GM19467 (cell line): Measurements from ENCODE around the gene OTOF.

Experiments used
- ATAC-seq: cut with Tn5 transposase; IDR thresholded peaks from one replicate; pipeline ENCODE4 v1.9.1; 2021; ENCODE audit warnings: mild to moderate bottlenecking, moderate library complexity; ENCODE audit not compliant: unreplicated experiment

OTOF gene

DNA sequence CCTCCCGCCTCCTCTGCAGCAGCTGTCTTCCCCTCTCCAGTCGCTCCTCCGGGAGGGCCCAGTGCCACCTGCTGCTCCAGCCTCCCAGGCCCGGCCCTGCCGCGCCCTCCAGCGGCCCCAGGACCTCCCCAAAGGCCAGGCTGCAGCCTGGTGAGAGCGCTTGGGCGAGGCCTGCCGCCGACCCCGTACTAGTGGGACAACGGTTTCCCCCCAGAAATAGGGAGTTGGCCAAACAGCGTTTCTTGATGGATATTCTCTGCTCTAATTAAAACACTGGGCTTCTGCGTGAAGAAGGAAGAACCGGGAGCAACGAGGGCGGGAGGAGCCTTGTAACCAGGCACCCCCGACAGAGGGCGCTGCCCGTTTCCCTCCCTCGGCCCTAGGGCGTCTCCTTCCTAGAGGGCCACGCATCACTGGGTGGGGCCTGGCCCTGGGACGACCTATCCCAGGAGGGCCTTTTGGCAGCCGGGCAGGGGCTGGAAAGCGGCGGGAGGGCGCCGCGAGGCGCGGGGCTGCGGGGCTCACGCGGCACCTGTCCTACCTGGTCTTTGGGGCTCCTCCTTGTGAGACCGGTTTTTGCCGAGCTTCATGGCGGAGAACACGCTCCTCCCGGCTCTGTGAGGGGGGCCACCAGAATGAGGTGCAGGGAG lies 25.4 kb upstream of the OTOF start:
- no peak for ATAC-seq

DNA sequence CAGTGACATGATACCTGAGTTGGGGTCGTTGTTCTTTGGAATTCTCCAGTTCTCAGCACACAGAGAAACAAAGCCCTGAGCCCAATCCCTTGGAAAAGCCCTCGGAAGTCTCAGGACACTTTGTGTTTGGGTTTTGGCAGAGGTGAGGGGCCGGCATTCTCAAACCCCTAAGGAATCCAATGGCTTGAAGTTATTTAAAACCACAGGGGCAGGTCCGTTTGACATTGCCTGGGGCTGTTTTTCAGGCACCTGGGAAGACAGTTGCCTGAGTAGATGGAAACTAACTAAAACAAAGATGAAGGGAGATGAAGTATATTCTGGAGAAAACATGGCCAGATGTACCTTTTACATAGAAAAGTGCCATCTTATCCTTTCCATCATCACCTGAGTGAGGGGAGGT lies 22.5 kb upstream of the OTOF start:
- ATAC-seq, result no peak

DNA sequence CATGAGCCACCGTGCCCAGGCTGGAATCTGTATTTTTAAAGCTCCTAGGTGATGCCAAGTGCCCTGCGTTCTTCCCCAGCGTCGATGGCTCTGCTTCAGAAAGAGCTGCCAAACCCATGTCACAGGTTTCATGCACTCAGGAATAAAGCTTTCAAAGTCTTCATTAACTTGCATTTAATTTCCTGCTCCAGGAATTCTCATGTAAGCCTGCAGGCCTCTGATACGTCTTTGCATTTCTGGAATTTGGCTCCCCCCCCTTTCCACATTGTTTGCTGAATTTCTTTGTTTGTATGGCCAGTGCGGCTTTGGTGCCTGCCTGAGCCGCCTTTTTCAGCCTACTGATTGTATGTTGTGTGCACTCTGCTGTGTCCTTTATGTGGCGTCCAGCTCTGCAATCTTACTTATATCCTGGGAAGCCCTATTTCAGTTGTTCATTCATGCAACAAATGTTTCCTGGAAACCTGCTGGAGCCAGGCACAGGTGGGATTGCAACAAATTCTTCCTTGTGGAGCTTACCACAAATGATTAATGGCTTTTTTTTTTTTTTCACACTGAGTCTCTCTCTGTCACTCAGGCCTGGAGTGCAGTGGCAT lies 17.9 kb upstream of the OTOF start:
- no peak for ATAC-seq

DNA sequence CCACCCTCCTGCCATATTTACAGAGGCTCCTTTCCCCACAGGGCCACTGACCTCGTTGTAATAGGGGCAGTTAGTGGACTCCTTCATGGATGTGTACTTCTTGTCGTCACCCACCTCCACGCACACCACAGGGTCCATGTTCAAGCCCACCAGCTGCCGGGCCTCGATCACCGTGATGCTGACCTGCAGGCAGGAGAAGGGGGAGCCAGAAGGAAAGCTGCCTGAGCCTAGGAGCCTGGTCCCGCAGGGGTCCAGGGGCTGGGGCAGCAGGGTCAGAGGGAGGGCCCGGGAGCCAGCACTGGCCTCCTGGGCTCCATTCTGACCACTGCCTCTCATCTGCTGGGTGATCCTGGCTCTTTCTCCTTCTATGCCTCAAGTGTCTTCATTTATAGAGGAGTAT lies 17.0 kb upstream of the OTOF start:
- no peak for ATAC-seq

DNA sequence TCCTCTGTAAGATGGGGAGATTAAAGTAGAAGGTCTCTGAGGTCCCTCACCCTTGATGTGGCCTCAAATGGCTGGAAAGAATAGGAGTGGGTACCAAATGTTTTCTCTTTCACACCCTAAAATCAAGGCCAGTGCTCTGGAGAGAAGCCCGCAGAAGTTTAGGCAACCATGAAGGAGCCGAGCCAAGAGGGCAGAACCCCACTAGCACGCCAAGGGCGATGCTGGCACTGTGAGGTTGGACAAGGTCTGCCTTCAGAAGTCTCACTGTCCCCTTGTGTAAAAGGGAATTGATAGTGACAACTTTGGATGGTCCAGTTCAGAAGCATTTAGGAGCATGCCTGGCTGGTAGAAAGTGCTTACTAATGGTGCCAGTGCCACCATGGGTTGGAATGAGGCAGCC lies 16.3 kb upstream of the OTOF start:
- no peak for ATAC-seq

DNA sequence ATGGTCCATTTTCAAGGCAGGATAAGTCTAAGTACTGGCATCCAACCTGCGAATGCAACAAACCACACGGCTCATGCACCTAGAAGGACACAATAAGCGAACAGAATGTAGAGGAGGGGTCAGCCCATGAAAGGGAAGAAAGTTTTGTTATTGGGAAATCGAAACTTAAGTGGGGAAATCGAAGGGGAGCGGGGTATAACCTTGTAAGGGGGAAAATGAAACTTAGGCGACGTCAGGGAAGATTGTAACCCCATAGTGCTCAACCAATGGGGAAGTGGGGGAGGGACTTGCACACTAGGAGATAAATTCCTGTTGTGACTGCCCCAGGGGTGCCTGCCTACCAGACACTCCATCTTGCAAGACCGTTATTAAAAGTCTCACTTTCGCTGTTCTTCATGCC lies 15.6 kb upstream of the OTOF start:
- ATAC-seq, result no peak

DNA sequence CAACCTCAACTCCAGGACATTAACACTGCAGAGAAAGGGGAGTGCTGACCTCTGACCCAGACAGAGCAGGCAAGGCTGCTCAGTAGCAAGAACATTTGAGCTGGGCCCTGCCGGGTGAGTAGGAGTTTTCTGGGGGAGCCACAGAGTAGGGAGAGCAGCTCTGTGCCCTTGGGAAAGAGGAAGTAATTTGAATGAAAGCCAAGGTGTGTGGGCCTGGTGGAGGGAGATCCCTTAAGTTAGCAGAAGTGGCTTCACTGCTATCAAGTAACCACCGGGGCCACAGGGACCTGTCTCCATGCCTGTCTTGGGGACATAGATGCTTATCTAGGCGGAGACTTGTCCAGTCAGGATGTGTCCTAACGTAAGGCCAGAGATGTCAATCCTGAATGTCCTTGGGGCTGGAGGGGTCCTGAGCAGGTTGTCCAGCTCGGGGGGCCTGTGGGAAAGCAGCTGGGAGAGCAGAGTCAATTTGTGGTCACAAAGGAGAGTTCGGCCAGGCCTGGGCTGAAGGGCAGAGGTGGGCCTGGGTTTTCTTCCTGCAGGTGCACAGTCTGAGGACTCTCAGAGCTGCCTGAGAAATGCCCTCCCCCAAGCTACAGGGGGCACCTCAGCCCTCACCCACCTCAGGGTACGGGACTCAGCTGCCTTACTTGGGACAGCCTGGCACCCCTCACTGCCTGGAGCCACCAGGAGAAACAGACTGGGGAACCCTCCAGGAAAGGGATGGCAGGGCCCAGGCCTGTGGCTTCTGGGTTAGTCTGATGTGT lies 15.0 kb upstream of the OTOF start:
- no peak for ATAC-seq

DNA sequence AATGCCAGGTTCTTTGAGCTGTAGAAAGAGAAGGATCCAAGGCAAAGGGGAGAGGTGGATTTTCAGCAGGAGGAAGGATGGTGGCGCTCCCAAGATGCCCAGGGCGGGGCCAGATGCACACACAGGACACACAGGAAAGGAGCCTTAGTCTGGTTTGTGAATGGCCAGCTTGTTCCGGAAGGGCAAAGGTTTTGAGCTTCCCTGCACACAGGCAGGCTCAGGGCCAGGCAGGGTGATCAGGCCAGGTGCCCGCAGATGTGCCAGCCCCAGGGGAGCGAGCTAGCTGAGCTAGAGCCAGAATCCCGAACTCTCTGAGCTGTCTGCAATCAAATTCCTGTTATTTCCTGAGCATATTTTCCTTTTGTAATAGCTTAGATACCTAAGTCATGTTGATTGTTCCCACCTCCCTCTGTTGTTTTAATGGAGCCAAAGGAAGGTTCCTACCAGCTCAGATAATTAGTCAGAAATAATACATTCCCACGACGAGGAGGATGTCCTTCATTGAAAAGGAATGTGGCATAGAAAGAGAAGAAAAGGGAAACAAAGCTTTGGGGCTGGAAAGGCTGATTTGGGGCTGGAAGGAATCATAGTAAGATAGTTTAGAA lies 13.7 kb upstream of the OTOF start:
- ATAC-seq, result no peak

DNA sequence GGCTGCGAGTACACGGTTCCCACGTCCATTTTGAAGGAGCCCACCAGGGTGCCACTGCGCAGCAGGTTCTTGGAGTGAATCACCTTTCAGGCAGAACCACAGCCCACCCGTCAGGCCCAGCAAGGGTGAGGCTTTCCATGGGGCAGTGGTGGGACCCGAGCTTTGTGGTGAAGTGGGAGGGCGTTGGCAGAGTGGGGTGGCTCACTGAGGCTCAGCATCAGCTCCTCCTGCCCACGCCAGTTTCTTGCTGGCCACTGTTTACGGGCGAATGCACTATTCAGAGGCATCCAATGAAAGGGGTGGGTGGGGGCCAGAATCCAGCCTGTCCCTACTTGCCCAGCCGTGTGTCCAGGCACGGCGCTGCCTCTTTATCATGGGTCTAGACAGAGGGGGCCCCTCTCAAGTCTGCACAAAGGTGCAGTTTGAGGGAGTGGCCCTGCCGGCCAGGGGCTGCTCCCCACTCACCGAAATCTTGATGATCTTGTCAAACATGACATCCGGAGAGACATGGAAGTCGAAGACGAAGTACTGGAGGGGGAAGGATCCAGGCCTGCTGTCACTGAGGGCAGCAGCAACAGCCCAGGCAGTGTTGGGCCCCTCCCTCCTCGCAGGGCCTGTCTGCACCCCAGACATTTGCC lies 11.4 kb upstream of the OTOF start:
- ATAC-seq, result no peak

DNA sequence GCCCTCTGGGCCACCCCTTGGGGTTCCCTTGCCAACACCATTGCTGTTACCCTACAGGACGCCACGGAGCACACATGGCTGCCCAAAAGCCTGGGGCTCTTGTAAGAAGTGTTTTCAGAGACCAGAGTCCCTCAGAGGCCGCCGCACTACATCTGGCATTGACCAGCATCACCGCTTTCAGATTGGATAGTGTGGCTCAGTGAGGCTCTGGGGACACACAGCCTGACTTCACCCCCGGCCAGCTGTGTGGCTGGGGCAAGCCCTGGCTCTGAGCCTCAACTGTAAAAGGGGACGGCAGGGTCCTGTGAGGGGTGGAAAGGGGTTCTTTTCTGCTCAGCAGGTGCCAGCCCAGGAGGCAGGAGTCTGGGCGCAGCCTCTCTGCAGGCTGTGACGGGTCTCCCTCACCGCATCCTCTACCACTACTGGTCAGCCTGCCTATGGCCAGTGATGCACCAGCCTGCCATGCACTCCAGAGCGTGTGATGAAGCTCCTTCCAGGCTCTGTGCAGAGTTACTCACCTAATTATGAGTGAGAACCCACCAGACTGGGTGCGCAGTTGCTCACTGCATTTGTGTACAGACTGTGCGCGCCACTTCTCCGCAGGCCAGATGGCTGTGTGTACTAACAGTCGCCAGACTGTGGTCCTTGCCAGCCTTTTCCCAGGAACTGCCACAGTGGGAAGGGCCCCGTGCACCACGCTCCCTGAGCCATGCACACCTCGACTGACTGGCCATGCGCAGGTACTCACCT lies 10.7 kb upstream of the OTOF start:
- ATAC-seq, result no peak

DNA sequence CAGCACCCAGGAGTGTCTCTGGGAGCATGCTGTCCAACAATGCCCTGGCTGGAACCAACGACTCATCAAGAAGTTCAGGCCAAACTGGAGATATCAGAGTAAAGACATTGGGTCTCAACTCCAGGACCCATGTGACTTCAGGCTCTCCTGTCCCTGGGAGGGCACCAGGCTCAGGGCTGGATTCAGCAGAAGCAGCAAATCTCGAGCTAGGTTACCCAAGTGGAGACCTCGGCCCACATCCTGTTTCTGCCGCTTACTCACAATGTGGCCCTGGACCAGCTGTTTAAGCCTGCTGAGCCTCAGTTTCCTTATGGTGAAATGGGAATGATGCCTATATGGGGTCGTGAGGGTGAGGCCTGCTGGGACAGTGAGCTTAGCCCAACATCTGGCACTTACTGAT lies 9.3 kb upstream of the OTOF start:
- ATAC-seq, result no peak

DNA sequence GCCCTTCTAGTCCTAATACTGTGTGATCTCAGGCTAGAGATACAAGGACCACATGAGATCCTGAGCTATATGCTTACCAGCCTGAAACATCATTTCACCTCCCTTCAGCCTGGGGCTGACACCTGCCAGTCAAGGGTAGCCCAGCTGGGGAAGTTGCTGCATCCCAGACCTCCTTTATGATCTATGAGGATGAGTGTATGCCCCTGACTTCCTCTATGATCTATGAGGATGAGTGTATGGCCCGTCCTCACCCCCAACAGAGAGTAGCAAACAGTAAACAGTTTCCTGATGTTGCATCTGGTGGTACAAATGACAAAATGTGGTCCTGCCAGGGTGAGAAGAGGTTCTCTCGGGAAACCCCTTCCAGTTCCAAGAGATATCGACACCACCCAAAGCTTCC lies 8.9 kb upstream of the OTOF start:
- ATAC-seq, result no peak

DNA sequence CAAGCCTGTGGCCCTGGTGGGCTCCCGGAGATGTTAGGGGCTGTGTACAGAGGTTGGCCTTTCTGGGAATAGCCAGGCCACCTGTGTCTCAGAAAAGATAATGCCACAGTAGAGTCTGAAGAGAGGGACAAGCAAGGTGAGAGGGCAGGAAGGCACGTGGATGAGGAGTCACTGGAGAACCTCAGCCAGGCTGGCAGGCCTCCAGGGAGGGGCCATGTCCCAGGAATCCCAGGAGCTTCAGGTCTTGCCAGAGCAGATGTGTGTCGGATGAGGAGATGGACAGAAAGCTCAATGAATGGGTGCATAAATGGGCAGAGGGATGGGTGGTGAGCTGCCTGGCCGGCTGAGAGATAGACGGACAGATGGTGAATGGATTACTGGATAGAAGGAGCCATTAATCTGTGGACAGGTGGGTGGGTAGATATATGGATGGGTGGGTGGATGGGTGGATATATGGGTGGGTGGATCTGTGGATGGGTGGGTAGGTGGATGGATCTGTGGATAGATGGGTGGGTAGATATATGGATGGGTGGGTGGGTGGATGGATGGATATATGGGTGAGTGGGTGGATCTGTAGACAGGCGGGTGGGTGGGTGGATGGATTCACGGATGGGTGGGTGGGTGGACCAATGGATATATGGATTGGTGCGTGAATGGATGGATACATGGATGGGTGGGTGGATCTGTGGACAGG lies 7.9 kb upstream of the OTOF start:
- ATAC-seq, result no peak

DNA sequence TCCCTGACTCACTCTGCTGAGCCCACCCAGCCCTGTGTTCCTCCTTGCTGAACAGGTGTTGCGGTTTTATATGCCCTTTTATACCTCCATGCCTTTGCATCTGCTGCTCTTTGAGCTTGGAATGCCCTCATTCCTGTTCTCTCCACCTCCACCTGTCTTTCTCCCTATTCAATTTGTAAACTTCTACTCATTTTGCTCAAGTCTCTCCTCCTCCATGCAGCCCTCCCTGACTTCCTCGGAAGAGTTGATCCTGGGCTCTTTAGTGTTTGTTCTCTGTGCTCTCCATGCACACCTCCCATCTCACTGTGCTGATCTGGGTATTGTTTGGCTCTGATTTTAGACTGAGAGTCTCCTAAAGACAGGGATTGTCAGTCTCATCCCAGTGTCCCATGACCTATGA lies 7.2 kb upstream of the OTOF start:
- no peak for ATAC-seq

DNA sequence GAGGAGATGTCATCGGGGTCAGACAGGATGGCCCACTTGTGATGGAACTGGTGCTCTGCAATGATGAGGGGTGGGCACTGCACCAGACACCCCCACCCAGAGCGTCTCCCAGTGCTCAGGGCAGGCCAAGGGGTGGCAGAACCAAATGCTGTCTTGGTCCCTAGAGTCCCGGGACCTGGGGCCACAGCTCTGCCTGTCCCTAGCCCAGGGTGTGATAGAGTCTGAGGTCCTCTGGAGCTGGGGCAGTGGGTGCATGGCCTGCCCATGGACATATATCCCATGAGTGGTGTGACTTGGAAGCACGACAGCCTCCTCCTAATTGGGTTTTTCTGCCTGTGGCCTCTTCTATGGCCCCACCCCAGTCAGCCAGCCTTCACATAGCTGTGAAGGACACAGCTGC lies 6.7 kb upstream of the OTOF start:
- no peak for ATAC-seq

DNA sequence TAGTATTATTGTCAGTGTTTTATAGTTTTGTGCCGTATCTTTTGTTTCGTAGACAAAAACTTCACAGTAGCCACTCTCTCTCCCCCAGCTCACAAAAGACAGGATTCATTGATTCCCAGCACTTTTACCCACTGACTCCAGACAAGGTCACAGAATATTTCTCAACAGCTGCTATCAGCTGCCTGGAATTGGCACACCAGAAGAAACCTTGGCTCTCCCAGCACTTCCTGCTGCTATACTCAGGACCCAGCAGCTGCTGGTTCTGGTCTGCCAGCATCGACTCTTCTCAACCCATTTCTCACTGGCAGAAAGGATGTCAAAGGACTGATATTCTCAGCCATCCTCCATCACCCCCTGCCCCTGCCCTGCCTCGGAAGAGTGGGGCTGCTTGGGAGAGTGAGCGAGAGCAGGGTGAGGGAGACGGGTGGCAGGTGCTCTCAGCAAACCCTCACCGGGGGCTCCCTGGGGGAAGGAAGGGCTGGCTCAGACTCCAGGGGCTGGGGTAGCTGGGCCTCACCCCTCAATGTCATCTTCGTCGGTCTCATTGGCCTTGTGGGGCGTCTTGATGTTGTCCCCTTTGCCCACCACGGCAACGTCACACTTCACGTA lies 6.1 kb upstream of the OTOF start:
- no peak for ATAC-seq

DNA sequence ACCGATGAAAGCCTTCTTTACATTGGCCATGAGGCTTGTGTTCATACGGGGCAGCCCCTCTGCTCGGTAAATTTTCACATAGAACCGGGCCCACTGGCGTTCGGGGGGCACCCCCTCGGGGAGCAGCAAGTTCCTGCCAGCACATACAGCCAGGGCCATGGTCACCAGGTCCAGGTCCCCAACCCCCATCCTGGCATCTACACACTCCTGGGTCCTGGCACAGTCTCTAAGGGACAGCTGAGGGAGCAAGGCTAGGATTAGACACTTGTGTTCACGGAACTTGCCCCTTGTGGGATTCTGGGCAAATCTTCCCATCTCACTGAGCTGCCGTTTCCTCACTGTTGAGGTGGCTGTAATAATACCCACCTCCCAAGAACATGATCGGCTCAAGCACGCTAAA lies 5.6 kb upstream of the OTOF start:
- ATAC-seq, result no peak

DNA sequence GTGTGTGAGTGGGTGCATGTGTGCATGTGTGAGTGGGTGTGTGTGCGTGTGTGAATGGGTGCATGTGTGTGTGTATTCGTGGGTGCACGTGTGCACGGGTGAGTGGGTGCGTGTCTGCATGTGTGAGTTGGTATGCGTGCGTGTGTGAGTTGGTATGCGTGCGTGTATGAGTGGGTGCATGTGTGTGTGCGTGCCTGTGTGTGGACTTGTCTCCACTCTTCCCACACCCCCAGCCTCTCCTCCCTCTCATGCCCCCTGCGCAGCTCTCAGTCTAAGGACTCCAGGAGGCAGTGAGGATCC lies 5.1 kb upstream of the OTOF start:
- ATAC-seq, result no peak

DNA sequence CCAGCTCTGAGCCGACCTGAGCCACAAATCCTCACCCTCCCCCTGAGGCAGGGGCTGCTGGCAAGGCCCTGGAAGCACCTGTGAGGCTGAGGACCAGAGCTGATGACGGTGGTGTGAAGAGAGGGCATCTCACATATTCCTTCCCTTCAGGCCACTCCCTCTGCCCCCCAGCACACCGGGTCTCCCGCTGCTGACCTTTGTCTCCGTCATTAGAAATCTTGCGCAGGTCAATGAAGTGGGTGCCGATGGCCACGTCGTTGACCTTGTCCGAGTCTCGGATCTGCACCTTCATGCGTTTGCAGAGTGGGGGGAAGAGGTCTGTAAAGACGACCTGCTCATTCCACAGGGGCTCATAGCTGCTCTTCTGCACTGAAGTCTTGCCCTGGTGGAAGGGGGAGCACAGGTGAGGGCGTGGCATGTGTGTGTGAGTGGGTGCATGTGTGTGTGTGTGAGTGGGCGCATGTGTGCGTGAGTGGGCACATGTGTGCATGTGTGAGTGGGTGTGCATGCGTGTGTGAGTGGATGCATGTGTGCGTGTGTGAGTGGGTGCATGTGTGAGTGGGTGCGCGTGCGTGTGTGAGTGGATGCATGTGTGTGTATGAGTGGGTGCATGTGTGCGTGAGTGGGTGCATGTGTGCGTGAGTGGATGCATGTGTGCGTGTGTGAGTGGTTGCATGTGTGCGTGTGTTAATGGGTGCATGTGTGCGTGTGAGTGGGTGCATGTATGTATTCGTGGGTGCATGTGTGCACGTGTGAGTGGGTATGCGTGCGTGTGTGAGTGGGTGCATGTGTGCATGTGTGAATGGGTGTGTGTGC lies 4.5 kb upstream of the OTOF start:
- no peak for ATAC-seq
